K562 (cell line): ENCODE data around the gene STT3B. TPM values are rescaled to one million over a fixed set of nuclear protein-coding genes. Genes with fewer than 3 reads are reported as not detected.

ENCODE experiments used
- ATF4 ChIP-seq: fragments of 450-650 bp; formaldehyde crosslinking; IDR thresholded peaks from 2 replicates; pipeline ENCODE4 v1.4.0; 2022; ENCODE audit warnings: mild to moderate bottlenecking, moderate library complexity
- ATF6 ChIP-seq: sonication (generic); formaldehyde crosslinking; IDR thresholded peaks from 2 replicates; pipeline ENCODE4 v1.4.0; 2020; ENCODE audit warnings: mild to moderate bottlenecking, missing genetic modification reagents
- BCOR ChIP-seq: fragments of 450-650 bp; IDR thresholded peaks from 2 replicates; pipeline ENCODE4 v1.6.1; 2016
- BHLHE40 ChIP-seq: IDR thresholded peaks from 2 replicates; pipeline ENCODE4 v1.6.1; 2011; ENCODE audit warnings: low read length, improper control_type of control experiment
- CBFA2T3 ChIP-seq: fragments of 450-650 bp; IDR thresholded peaks from 2 replicates; pipeline ENCODE4 v1.6.1; 2017
- CCAR2 ChIP-seq: fragments of 200-400 bp; formaldehyde crosslinking; IDR thresholded peaks from 2 replicates; pipeline ENCODE4 v1.6.1; 2017; ENCODE audit warnings: mild to moderate bottlenecking, low read depth, low read length
- GABPB2 ChIP-seq: fragments of 250-450 bp; sonication (Bioruptor Pico); conservative IDR thresholded peaks from 2 replicates; pipeline ENCODE4 v1.5.1; 2021; ENCODE audit warnings: mild to moderate bottlenecking
- HDAC2 ChIP-seq: fragments of 450-650 bp; IDR thresholded peaks from 2 replicates; pipeline ENCODE4 v1.6.1; 2016; ENCODE audit warnings: mild to moderate bottlenecking
- NCOA4 ChIP-seq: fragments of 450-650 bp; IDR thresholded peaks from 2 replicates; pipeline ENCODE4 v1.6.1; 2018; ENCODE audit warnings: mild to moderate bottlenecking; ENCODE audit not compliant: partially characterized antibody
- POLR2AphosphoS2 ChIP-seq: IDR thresholded peaks from 2 replicates; pipeline ENCODE4 v1.6.1; 2012; ENCODE audit warnings: low read length, improper control_type of control experiment
- POLR2G ChIP-seq: fragments of 200-400 bp; formaldehyde crosslinking; IDR thresholded peaks from 2 replicates; pipeline ENCODE4 v1.6.1; 2017; ENCODE audit warnings: low read depth, mild to moderate bottlenecking, antibody characterized with exemption, low read length, moderate library complexity
- SMAD1 ChIP-seq: fragments of 150-350 bp; IDR thresholded peaks from 2 replicates; pipeline ENCODE4 v1.6.1; 2014; ENCODE audit warnings: low read length, low read depth; ENCODE audit not compliant: partially characterized antibody
- TCF7L2 ChIP-seq: fragments of 150-350 bp; IDR thresholded peaks from 2 replicates; pipeline ENCODE4 v1.6.1; 2016; ENCODE audit warnings: low read depth, mild to moderate bottlenecking, low read length, moderate library complexity
- TRIM24 ChIP-seq, 2 experiments: fragments of 450-650 bp; IDR thresholded peaks; 2 replicates each; pipeline ENCODE4 v1.6.1; 2016
- ZFP1 ChIP-seq: fragments of 450-650 bp; formaldehyde crosslinking; IDR thresholded peaks from 2 replicates; pipeline ENCODE4 v1.4.0; 2020; ENCODE audit warnings: mild to moderate bottlenecking, mixed read lengths
- ZNF282 ChIP-seq: sonication (generic); formaldehyde crosslinking; IDR thresholded peaks from 2 replicates; pipeline ENCODE4 v1.8.1; 2023; ENCODE audit warnings: missing genetic modification reagents
- ZNF3 ChIP-seq: fragments of 250-450 bp; sonication (Bioruptor Pico); IDR thresholded peaks from 2 replicates; pipeline ENCODE4 v1.5.0; 2021; ENCODE audit warnings: mild to moderate bottlenecking, moderate library complexity
- ZNF699 ChIP-seq: fragments of 250-450 bp; sonication (Bioruptor Pico); IDR thresholded peaks from 2 replicates; pipeline ENCODE4 v1.8.0; 2021; ENCODE audit warnings: mild to moderate bottlenecking, moderate library complexity; ENCODE audit not compliant: insufficient replicate concordance
- ZZZ3 ChIP-seq: fragments of 450-650 bp; IDR thresholded peaks from 2 replicates; pipeline ENCODE4 v1.6.1; 2016; ENCODE audit warnings: antibody characterized with exemption, mild to moderate bottlenecking, moderate library complexity
- polyA plus RNA-seq, 8 experiments: library from polyadenylated mRNA; depleted of rRNA in 4 of 8; stranded (reverse) in 5 of 8; unstranded in 3 of 8; fragments of >200 nt; fragmentation: Nextera tagmentation in 2 of 8; fragmentation: Illumina TruSeq in 1 of 8; extraction: Ambion mirVana in 2 of 8; extraction: Trizol in 1 of 8; gene quantifications; 2 replicates each; pipeline versions ENCODE4 v1.2.1 to v1.2.3, GENCODE V29; 2011 to 2014; ENCODE audit warnings: inconsistent platforms in 1 of 8, missing spikeins in 1 of 8
- total RNA-seq, 7 experiments: library from RNA; depleted of rRNA in 6 of 7; stranded (reverse); fragments of >200 nt in 6 of 7; fragmentation: Illumina TruSeq in 2 of 7; extraction: Trizol in 2 of 7; gene quantifications; 2 replicates each; pipeline versions ENCODE4 v1.2.1 to v1.2.3, GENCODE V29; 2011 to 2021; ENCODE audit warnings: low replicate concordance in 1 of 7
- TF ChIP-seq, protein P1 (sequence below), 2 experiments: IDR thresholded peaks; 2 replicates each; pipeline ENCODE4 v1.6.1; 2011; ENCODE audit warnings: borderline replicate concordance in 1 of 2, control low read depth in 1 of 2, low read depth in 1 of 2, low read length in 1 of 2, mild to moderate bottlenecking in 1 of 2, mixed read lengths in 1 of 2, moderate library complexity in 1 of 2; ENCODE audit not compliant: insufficient read depth in 1 of 2, insufficient read length in 1 of 2, poor library complexity in 1 of 2, severe bottlenecking in 1 of 2; ENCODE audit errors: extremely low read depth in 1 of 2
- TF ChIP-seq, protein P2 (sequence below): fragments of 250-450 bp; sonication (Bioruptor Pico); IDR thresholded peaks from 2 replicates; pipeline ENCODE4 v1.8.0; 2022; ENCODE audit warnings: inconsistent platforms
- TF ChIP-seq, protein P3 (sequence below): sonication (generic); IDR thresholded peaks from 2 replicates; pipeline ENCODE4 v1.6.1; 2016

Gene STT3B
- total and polyA plus RNA-seq, 9 of the 15 experiments (the other 6 are each of a cell fraction or from before 2014, with no cell fraction given), result 22.4 to 147 (median 100) TPM

DNA sequence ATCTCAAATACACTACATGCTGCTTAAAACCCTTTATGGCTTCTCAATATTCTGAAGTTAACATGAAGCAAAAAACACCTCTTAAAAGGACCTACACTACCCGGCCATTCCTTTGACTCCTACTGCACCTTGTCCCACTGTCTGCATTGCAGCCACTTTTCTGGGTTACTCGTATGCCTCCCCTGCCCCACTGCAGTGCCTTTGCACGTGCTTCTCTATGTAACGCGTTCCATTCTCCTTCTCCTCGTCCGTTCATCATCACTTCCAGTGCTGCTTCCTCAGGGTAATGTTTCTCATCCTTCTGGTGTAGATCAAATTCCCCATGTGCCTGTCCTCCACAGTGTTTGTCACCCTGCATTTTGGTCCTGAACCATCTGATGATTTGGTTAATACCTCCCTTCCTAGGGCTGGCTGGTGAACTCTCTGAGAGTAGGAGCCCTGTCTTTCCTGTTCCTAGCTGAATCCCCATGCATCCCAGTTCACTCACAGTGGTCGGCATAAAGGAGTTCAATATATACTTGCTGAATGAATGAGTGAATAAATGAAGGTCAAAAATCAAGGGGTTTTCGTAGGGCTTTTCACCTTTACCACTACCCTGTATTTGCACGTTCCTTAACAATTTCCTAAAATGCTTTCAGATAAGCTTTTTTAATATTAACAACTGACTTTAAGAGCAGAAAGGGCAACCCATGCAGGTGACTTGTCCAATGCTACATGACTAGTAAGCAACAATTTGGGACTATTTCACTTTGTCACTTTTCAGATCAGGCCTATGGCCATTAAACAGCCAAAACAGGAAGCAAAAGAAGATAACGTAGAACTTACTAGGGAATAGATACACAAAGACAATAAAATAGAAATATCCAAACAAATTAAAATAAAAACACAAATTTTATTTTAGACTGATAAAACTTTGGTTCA lies 2.4 kb upstream of the STT3B start (continued):
- TF ChIP-seq ATF6 (CRISPR knock-in tag) (no peak), BCOR (0 out of 2 replicates have a peak, but pooled peaks have one; percentile 39), POLR2AphosphoS2 (no peak), SMAD1 (no peak), GABPB2 (CRISPR knock-in tag) (no peak), TRIM24 (IDR thresholded peaks at IDR 0.05) (no peak), POLR2G (no peak), ZNF282 (CRISPR knock-in tag) (no peak), TCF7L2 (no peak), ZFP1 (CRISPR knock-in tag) (0 out of 2 replicates have a peak, but pooled peaks have one; percentile 48), ZNF699 (CRISPR knock-in tag) (no peak), CBFA2T3 (no peak), HDAC2 (no peak), ZNF3 (CRISPR knock-in tag) (no peak), CCAR2 (no peak), ATF4 (CRISPR knock-in tag) (no peak), NCOA4 (no peak), BHLHE40 (peak; percentile 82), ZZZ3 (no peak)
- TF ChIP-seq, protein P1, sequence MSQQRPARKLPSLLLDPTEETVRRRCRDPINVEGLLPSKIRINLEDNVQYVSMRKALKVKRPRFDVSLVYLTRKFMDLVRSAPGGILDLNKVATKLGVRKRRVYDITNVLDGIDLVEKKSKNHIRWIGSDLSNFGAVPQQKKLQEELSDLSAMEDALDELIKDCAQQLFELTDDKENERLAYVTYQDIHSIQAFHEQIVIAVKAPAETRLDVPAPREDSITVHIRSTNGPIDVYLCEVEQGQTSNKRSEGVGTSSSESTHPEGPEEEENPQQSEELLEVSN (IDR thresholded peaks at IDR 0.05; ENCODE audit: borderline replicate concordance in 1 of 2, extremely low read depth in 1 of 2, insufficient read depth in 1 of 2, insufficient read length in 1 of 2, low read depth in 1 of 2, low read length in 1 of 2, poor library complexity in 1 of 2, severe bottlenecking in 1 of 2), result peak; percentile 35 to 63
- TF ChIP-seq, protein P2, sequence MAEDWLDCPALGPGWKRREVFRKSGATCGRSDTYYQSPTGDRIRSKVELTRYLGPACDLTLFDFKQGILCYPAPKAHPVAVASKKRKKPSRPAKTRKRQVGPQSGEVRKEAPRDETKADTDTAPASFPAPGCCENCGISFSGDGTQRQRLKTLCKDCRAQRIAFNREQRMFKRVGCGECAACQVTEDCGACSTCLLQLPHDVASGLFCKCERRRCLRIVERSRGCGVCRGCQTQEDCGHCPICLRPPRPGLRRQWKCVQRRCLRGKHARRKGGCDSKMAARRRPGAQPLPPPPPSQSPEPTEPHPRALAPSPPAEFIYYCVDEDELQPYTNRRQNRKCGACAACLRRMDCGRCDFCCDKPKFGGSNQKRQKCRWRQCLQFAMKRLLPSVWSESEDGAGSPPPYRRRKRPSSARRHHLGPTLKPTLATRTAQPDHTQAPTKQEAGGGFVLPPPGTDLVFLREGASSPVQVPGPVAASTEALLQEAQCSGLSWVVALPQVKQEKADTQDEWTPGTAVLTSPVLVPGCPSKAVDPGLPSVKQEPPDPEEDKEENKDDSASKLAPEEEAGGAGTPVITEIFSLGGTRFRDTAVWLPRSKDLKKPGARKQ (CRISPR knock-in tag), result no peak
- TF ChIP-seq, protein P3, sequence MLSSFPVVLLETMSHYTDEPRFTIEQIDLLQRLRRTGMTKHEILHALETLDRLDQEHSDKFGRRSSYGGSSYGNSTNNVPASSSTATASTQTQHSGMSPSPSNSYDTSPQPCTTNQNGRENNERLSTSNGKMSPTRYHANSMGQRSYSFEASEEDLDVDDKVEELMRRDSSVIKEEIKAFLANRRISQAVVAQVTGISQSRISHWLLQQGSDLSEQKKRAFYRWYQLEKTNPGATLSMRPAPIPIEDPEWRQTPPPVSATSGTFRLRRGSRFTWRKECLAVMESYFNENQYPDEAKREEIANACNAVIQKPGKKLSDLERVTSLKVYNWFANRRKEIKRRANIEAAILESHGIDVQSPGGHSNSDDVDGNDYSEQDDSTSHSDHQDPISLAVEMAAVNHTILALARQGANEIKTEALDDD, result peak; percentile 89
